Body of pancreas (tissue), 4 donors: ENCODE data around the gene HAGHL. TPM values are rescaled to one million over a fixed set of nuclear protein-coding genes. Genes with fewer than 3 reads are reported as not detected.
"Not testable (repeated sequence)": the region's sequence is repeated elsewhere in the genome, so short reads cannot be mapped to it uniquely, and the experiment has no call there.

ENCODE experiments used
- ATAC-seq: fragments of 150-250 bp; one replicate; pipeline ENCODE4 v1.9.1; 2016
- DNase-seq, 4 donors: peaks; one replicate each; pipeline ENCODE4 v3.0.0-alpha.2; 2019
- H3K27ac ChIP-seq, 4 donors: fragments of 200-600 bp; sonication (generic); 1 replicate in 3 of 4; 2 replicates in 1 of 4; pipeline versions ENCODE4 v1.5.1 to v1.6.1; 2016 to 2019; ENCODE audit warnings: mild to moderate bottlenecking in 1 of 4, mixed read lengths in 1 of 4, moderate library complexity in 1 of 4
- H3K27me3 ChIP-seq, 2 donors: fragments of 200-600 bp; sonication (generic); one replicate each; pipeline ENCODE4 v1.6.0; 2016; ENCODE audit warnings: mild to moderate bottlenecking in 1 of 2
- H3K36me3 ChIP-seq, 2 donors: fragments of 200-600 bp; sonication (generic); replicated peaks in 1 of 2; 2 replicates each; pipeline ENCODE4 v1.5.1; 2016; ENCODE audit warnings: low read depth in 2 of 2; ENCODE audit not compliant: insufficient read depth in 1 of 2
- H3K4me1 ChIP-seq: fragments of 200-600 bp; sonication (generic); one replicate; pipeline ENCODE4 v1.6.0; 2016
- H3K4me3 ChIP-seq, 2 donors: fragments of 200-600 bp; sonication (generic); 1 replicate in 1 of 2; 2 replicates in 1 of 2; pipeline ENCODE4 v1.5.1; 2016 to 2019
- H3K9me3 ChIP-seq, 3 donors: fragments of 200-600 bp; sonication (generic); 1 replicate in 2 of 3; 2 replicates in 1 of 3; pipeline ENCODE4 v1.5.1; 2016
- POLR2A ChIP-seq, 3 donors: fragments of 450-650 bp; IDR thresholded peaks; one replicate each; pipeline ENCODE4 v1.6.1; 2016; ENCODE audit warnings: antibody characterized with exemption in 3 of 3, mild to moderate bottlenecking in 2 of 3
- WGBS, 2 donors: methylation state at CpG; one replicate each; pipeline ENCODE4 v1.1.5; 2017; 5-methylcytosine and 5-hydroxymethylcytosine counted together
- intact Hi-C: fragments of 100-400 bp; cut with DNase I; formaldehyde crosslinking; loops from one replicate; pipeline ENCODE4 v1.15.1; 2023
- total RNA-seq, 2 donors: library from RNA; depleted of rRNA; stranded (reverse); fragments of >200 nt; gene quantifications; one replicate each; pipeline ENCODE4 v1.1.0, GENCODE V29; 2016
- TF ChIP-seq, protein P1 (sequence below), 7 experiments: fragments of 450-650 bp in 4 of 7; fragments of 200-600 bp in 3 of 7; sonication (generic) in 3 of 7; IDR thresholded peaks; one replicate each; pipeline ENCODE4 v1.5.1; 2016 to 2019; ENCODE audit warnings: antibody characterized with exemption in 7 of 7

HAGHL gene
- total RNA-seq, 2 donors from 2014 or later = 2.6 TPM; not detected in 1

- H3K36me3 ChIP-seq = peaks cover 11 to 12% of the 10 kb centered on the region in 2 donors
- H3K4me1 ChIP-seq = peaks cover 69% of the 10 kb centered on the region
- intact Hi-C loops = no loop called here
- TF ChIP-seq POLR2A (IDR thresholded peaks at IDR 0.05) = no peak
- TF ChIP-seq, protein P1, sequence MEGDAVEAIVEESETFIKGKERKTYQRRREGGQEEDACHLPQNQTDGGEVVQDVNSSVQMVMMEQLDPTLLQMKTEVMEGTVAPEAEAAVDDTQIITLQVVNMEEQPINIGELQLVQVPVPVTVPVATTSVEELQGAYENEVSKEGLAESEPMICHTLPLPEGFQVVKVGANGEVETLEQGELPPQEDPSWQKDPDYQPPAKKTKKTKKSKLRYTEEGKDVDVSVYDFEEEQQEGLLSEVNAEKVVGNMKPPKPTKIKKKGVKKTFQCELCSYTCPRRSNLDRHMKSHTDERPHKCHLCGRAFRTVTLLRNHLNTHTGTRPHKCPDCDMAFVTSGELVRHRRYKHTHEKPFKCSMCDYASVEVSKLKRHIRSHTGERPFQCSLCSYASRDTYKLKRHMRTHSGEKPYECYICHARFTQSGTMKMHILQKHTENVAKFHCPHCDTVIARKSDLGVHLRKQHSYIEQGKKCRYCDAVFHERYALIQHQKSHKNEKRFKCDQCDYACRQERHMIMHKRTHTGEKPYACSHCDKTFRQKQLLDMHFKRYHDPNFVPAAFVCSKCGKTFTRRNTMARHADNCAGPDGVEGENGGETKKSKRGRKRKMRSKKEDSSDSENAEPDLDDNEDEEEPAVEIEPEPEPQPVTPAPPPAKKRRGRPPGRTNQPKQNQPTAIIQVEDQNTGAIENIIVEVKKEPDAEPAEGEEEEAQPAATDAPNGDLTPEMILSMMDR (IDR thresholded peaks at IDR 0.05) = peak; percentile 19 to 44 (median 35)
- no peak overlapping the region for H3K4me3 ChIP-seq
- DNase-seq (peak; percentile 65 to 77 (median 65)), ATAC-seq (no peak)
- no peaks in the 10 kb centered on the region for H3K9me3 ChIP-seq
- H3K27me3 ChIP-seq = no peaks in the 10 kb centered on the region
- 24 to 55% methylated on average over 3 to 10 of the region's 10 CpGs for WGBS, 2 donors
- no peak overlapping the region for H3K27ac ChIP-seq
These were observed 40.9 kb upstream of the HAGHL start for GRCh38 chr16:685967-686366.

DNA sequence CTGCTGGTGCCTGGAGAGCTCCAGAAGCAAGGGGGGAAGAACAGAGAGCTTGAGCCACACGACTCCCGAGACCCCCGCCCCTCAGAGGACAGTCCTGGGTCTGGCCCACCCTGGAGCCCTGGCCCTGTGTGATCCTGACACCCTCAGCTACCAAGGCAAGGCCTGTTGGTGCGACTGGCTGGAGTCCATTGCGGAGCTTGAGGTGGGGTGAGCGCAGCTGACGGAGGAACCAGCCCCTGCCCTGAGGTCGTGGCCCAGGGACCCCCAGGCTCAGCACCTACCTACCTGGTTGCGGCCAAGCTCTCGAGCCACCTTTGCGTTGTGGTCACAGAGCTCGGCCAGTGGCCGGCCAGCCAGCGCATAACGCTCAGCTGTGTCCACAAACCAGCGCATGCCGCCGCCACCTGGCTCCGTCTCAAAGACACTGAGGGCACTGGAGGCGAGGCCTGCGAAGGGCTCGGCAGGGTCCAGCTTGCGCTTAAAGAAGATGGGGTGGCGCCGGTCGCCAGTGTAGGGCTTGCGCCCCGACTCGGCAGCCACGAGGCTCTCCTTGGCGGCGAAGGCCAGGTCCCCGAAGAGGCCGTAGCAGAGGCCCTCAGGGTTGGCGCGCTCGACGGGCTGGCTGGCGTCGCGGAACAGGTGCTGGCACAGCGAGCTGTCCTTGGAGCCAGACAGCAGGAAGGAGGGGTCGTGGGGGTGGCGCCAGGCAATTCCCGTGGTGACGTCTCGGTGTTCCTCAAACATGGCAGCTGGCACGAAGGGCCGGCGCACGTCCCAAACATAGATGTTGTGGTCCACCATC is 40.2 kb upstream of the HAGHL start:
- H3K36me3 ChIP-seq = peaks cover 10 to 11% of the 10 kb centered on the region in 2 donors
- TF ChIP-seq, protein P1 (IDR thresholded peaks at IDR 0.05) = no peak
- TF ChIP-seq POLR2A (IDR thresholded peaks at IDR 0.05) = no peak
- H3K27me3 ChIP-seq = no peaks in the 10 kb centered on the region
- no peak for ATAC-seq
- intact Hi-C loops = no loop called here
- no peak for DNase-seq
- H3K27ac ChIP-seq = no peak overlapping the region
- no peak overlapping the region for H3K4me3 ChIP-seq
- 83 to 89% methylated on average over 13 to 45 of the region's 51 CpGs for WGBS, 2 donors
- no peaks in the 10 kb centered on the region for H3K9me3 ChIP-seq
- peaks cover 64% of the 10 kb centered on the region for H3K4me1 ChIP-seq

- no peak overlapping the region for H3K4me3 ChIP-seq
- H3K36me3 ChIP-seq = peaks cover 3 to 4% of the 10 kb centered on the region in 2 donors
These were observed 39.4 kb upstream of the HAGHL start for GRCh38 chr16:687499-687898.

DNA sequence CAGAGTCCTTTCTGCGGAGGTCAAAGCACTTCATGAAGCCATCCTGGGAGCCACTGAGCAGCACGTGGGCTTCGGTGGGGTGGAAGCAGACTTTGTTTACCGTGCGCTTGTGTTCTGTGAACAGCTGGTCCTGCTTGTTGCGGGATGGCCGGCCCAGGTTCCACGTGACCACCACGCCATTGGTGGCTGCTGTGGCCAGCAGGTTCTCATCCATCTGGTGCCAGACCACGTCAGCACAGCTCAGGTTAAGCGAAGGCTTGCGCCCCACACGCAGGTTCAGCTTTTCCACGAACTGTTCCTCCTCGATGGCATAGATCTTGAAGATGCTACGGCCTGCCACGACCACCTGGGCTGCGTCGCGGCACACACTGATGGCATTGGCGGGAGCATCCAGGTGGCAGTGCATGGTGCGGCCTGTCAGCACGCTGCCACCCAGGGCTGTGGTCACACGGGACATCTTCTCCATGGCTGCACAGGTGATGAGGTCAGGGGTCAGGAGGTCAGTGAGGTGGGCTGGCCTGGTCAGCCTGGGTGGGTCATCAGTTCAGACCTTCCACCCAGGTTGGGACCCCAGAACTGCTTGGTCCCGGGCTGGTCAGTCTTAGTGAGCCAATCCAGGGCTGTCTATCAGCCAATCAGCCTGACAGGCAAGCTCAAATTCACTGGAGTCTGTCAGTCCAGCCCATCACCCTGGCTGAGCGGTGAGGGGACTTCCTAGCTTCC is 37.6 kb upstream of the HAGHL start:
- no peak for DNase-seq

More at GRCh38 chr16:687499-687898, 39.4 kb upstream of the HAGHL start:
- TF ChIP-seq, protein P1 (IDR thresholded peaks at IDR 0.05) = no peak
- TF ChIP-seq POLR2A (IDR thresholded peaks at IDR 0.05) = no peak
- H3K4me1 ChIP-seq = peaks cover 55% of the 10 kb centered on the region
- WGBS, 2 donors = 91 to 95% methylated on average over 13 to 19 of the region's 19 CpGs
- no peaks in the 10 kb centered on the region for H3K27me3 ChIP-seq
- no peak for DNase-seq
- H3K9me3 ChIP-seq = no peaks in the 10 kb centered on the region
- intact Hi-C loops = no loop called here
- ATAC-seq = no peak
- no peak overlapping the region for H3K27ac ChIP-seq

GRCh38 chr16:691242-691641 is 35.7 kb upstream of the HAGHL start:
- ATAC-seq, H3K9me3 ChIP-seq, DNase-seq, H3K27ac ChIP-seq, intact Hi-C loops, H3K36me3 ChIP-seq, H3K4me3 ChIP-seq: not testable (repeated sequence)
- peaks cover 48% of the 10 kb centered on the region for H3K4me1 ChIP-seq
- peaks cover 0 to 24% of the 10 kb centered on the region in 2 donors for H3K27me3 ChIP-seq
- 68 to 70% methylated on average over 16 of the region's 16 CpGs for WGBS, 2 donors

More for the DNA sequence above, 37.6 kb upstream of the HAGHL start:
- Histone ChIP-seq H3K4me1 (peaks cover 48% of the 10 kb centered on the region), H3K4me3 (peak overlapping the region in 1 of 2 donors; percentile 83), H3K9me3 (no peaks in the 10 kb centered on the region), H3K27ac (peak overlapping the region in 3 of 4 donors; percentile 33 to 87 (median 81)), H3K27me3 (peaks cover 0 to 12% of the 10 kb centered on the region in 2 donors), H3K36me3 (peaks cover 0 to 4% of the 10 kb centered on the region in 2 donors)
- ATAC-seq = no peak
- WGBS, 2 donors = 65 to 75% methylated on average over 8 to 26 of the region's 26 CpGs
- no peak for TF ChIP-seq POLR2A (IDR thresholded peaks at IDR 0.05)
- TF ChIP-seq, protein P1 (IDR thresholded peaks at IDR 0.05) = no peak
- intact Hi-C loops = no loop called here
